HEK293 (cell line): ENCODE results near the gene LIPA.
A peak's percentile ranks its signal among the peaks of the same experiment; 100 is the strongest.

Experiments
- IKZF3 ChIP-seq: fragments of 450-650 bp; IDR thresholded peaks from 2 replicates; pipeline ENCODE4 v1.5.0; 2018; ENCODE audit warnings: missing biosample characterization, mild to moderate bottlenecking, missing genetic modification characterization, moderate library complexity
- MEIS1 ChIP-seq: sonication (generic); formaldehyde crosslinking; IDR thresholded peaks from 2 replicates; pipeline ENCODE4 v1.8.1; 2022; ENCODE audit warnings: missing genetic modification reagents, mild to moderate bottlenecking, borderline replicate concordance
- REPIN1 ChIP-seq: fragments of 450-650 bp; formaldehyde crosslinking; IDR thresholded peaks from 2 replicates; pipeline ENCODE4 v1.5.1; 2017; ENCODE audit warnings: missing biosample characterization, missing genetic modification characterization, low read depth
- REST ChIP-seq: fragments of 450-650 bp; formaldehyde crosslinking; IDR thresholded peaks from 2 replicates; pipeline ENCODE4 v1.5.1; 2016; ENCODE audit warnings: missing biosample characterization, missing genetic modification characterization
- SP7 ChIP-seq: fragments of 450-650 bp; formaldehyde crosslinking; IDR thresholded peaks from 2 replicates; pipeline ENCODE4 v1.5.1; 2016; ENCODE audit warnings: missing biosample characterization, missing genetic modification characterization
- ZBTB17 ChIP-seq: fragments of 450-650 bp; formaldehyde crosslinking; IDR thresholded peaks from 2 replicates; pipeline ENCODE4 v1.5.1; 2016; ENCODE audit warnings: missing biosample characterization, missing genetic modification characterization
- ZNF148 ChIP-seq: fragments of 450-650 bp; formaldehyde crosslinking; IDR thresholded peaks from 2 replicates; pipeline ENCODE4 v1.5.0; 2017; ENCODE audit warnings: missing biosample characterization, missing genetic modification characterization, borderline replicate concordance
- ZNF184 ChIP-seq: fragments of 450-650 bp; IDR thresholded peaks from 2 replicates; pipeline ENCODE4 v1.5.1; 2018; ENCODE audit warnings: missing biosample characterization, mild to moderate bottlenecking, missing genetic modification characterization
- ZNF221 ChIP-seq: fragments of 450-650 bp; formaldehyde crosslinking; IDR thresholded peaks from 2 replicates; pipeline ENCODE4 v1.5.1; 2017; ENCODE audit warnings: missing biosample characterization, missing genetic modification characterization, borderline replicate concordance
- ZNF280D ChIP-seq: fragments of 450-650 bp; formaldehyde crosslinking; IDR thresholded peaks from 2 replicates; pipeline ENCODE4 v1.5.1; 2016; ENCODE audit warnings: missing biosample characterization, missing genetic modification characterization
- ZNF335 ChIP-seq: fragments of 450-650 bp; formaldehyde crosslinking; conservative IDR thresholded peaks from 2 replicates; pipeline ENCODE4 v1.5.1; 2016; ENCODE audit warnings: missing biosample characterization, missing genetic modification characterization
- ZNF391 ChIP-seq: fragments of 450-650 bp; formaldehyde crosslinking; IDR thresholded peaks from 2 replicates; pipeline ENCODE4 v1.5.1; 2016; ENCODE audit warnings: low read depth, missing biosample characterization, missing genetic modification characterization, borderline replicate concordance
- ZNF518A ChIP-seq: fragments of 450-650 bp; formaldehyde crosslinking; conservative IDR thresholded peaks from 2 replicates; pipeline ENCODE4 v1.5.1; 2016; ENCODE audit warnings: low read depth, missing biosample characterization, missing genetic modification characterization
- ZNF654 ChIP-seq: fragments of 450-650 bp; formaldehyde crosslinking; IDR thresholded peaks from 2 replicates; pipeline ENCODE4 v1.5.1; 2016; ENCODE audit warnings: low read depth, missing biosample characterization, missing genetic modification characterization
- TF ChIP-seq, protein P1 (sequence below): fragments of 450-650 bp; formaldehyde crosslinking; IDR thresholded peaks from 2 replicates; pipeline ENCODE4 v1.5.1; 2016; ENCODE audit warnings: missing biosample characterization, missing genetic modification characterization
- TF ChIP-seq, protein P2 (sequence below): fragments of 450-650 bp; IDR thresholded peaks from 2 replicates; pipeline ENCODE4 v1.5.1; 2018; ENCODE audit warnings: missing biosample characterization, missing genetic modification characterization
- TF ChIP-seq, protein P3 (sequence below): fragments of 450-650 bp; IDR thresholded peaks from 2 replicates; pipeline ENCODE4 v1.5.1; 2018; ENCODE audit warnings: missing biosample characterization, mild to moderate bottlenecking, missing genetic modification characterization

LIPA gene

GRCh38 chr10:89207181-89207800, 44.3 kb downstream of the LIPA start, which contains the start of gene CH25H (continued):
- TF ChIP-seq REST (no peak), ZNF184 (no peak), ZNF148 (tag by site-specific recombination) (no peak), ZNF280D (tag by site-specific recombination) (no peak), ZNF221 (tag by site-specific recombination) (no peak), REPIN1 (tag by site-specific recombination) (no peak), SP7 (tag by site-specific recombination) (no peak), ZBTB17 (tag by site-specific recombination) (peak; percentile 97), MEIS1 (CRISPR knock-in tag) (no peak), ZNF391 (tag by site-specific recombination) (no peak), ZNF335 (peak; percentile 7; the same call in 1 of the 2 replicates), ZNF518A (tag by site-specific recombination) (0 out of 2 replicates have a peak, but pooled peaks have one; percentile 13), IKZF3 (tag by site-specific recombination) (peak; percentile 59; the same call in 1 of the 2 replicates), ZNF654 (tag by site-specific recombination) (no peak)
- TF ChIP-seq, protein P1, sequence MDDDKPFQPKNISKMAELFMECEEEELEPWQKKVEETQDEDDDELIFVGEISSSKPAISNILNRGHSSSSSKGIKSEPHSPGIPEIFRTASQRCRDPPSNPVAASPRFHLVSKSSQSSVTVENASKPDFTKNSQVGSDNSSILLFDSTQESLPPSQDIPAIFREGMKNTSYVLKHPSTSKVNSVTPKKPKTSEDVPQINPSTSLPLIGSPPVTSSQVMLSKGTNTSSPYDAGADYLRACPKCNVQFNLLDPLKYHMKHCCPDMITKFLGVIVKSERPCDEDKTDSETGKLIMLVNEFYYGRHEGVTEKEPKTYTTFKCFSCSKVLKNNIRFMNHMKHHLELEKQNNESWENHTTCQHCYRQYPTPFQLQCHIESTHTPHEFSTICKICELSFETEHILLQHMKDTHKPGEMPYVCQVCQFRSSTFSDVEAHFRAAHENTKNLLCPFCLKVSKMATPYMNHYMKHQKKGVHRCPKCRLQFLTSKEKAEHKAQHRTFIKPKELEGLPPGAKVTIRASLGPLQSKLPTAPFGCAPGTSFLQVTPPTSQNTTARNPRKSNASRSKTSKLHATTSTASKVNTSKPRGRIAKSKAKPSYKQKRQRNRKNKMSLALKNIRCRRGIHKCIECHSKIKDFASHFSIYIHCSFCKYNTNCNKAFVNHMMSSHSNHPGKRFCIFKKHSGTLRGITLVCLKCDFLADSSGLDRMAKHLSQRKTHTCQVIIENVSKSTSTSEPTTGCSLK (tag by site-specific recombination): no peak
- TF ChIP-seq, protein P2, sequence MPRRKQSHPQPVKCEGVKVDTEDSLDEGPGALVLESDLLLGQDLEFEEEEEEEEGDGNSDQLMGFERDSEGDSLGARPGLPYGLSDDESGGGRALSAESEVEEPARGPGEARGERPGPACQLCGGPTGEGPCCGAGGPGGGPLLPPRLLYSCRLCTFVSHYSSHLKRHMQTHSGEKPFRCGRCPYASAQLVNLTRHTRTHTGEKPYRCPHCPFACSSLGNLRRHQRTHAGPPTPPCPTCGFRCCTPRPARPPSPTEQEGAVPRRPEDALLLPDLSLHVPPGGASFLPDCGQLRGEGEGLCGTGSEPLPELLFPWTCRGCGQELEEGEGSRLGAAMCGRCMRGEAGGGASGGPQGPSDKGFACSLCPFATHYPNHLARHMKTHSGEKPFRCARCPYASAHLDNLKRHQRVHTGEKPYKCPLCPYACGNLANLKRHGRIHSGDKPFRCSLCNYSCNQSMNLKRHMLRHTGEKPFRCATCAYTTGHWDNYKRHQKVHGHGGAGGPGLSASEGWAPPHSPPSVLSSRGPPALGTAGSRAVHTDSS (tag by site-specific recombination): 0 out of 2 replicates have a peak, but pooled peaks have one; percentile 15
- TF ChIP-seq, protein P3, sequence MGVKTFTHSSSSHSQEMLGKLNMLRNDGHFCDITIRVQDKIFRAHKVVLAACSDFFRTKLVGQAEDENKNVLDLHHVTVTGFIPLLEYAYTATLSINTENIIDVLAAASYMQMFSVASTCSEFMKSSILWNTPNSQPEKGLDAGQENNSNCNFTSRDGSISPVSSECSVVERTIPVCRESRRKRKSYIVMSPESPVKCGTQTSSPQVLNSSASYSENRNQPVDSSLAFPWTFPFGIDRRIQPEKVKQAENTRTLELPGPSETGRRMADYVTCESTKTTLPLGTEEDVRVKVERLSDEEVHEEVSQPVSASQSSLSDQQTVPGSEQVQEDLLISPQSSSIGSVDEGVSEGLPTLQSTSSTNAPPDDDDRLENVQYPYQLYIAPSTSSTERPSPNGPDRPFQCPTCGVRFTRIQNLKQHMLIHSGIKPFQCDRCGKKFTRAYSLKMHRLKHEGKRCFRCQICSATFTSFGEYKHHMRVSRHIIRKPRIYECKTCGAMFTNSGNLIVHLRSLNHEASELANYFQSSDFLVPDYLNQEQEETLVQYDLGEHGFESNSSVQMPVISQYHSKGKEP: peak; percentile 40; the same call in 1 of the 2 replicates
